GM12865 (cell line): ENCODE measurements around the gene OLFML1.

Source experiments
- DNase-seq: peaks from one replicate; pipeline ENCODE4 v3.0.0; 2010; ENCODE audit warnings: low read depth
- H3K4me3 ChIP-seq: 2 replicates; pipeline ENCODE4 v1.5.1; 2011; ENCODE audit warnings: mild to moderate bottlenecking, low read depth, low read length, control low read depth
- CTCF ChIP-seq: IDR thresholded peaks from 2 replicates; pipeline ENCODE4 v1.5.1; 2011; ENCODE audit warnings: low read length, control low read depth, low read depth, inconsistent platforms; ENCODE audit not compliant: insufficient read depth; ENCODE audit errors: missing control alignments

Gene OLFML1

GRCh38 chr11:7485186-7486097 is at the start of gene OLFML1:
Gene OLFML1 (plus strand): TSS chr11:7485506. CDS start chr11:7485876, 370 bp downstream.
- no peak for DNase-seq
- no peak within 1 kb of the TSS for H3K4me3 ChIP-seq
- TF ChIP-seq CTCF, result no peak

GRCh38 chr11:7436146-7436545 is 49.2 kb upstream of the OLFML1 start:
- H3K4me3 ChIP-seq, result no peak overlapping the region
- DNase-seq, result no peak
- no peak for TF ChIP-seq CTCF

- DNase-seq, result peak; percentile 60
- no peak for TF ChIP-seq CTCF
- no peak overlapping the region for H3K4me3 ChIP-seq
These were observed 48.6 kb upstream of the OLFML1 start for GRCh38 chr11:7436657-7437056.

GRCh38 chr11:7437696-7438095 is 47.6 kb upstream of the OLFML1 start:
- H3K4me3 ChIP-seq, result no peak overlapping the region
- DNase-seq, result no peak
- no peak for TF ChIP-seq CTCF

- H3K4me3 ChIP-seq, result no peak overlapping the region
- no peak for DNase-seq
- TF ChIP-seq CTCF, result no peak
These were observed 45.5 kb upstream of the OLFML1 start for GRCh38 chr11:7439746-7440320.

GRCh38 chr11:7442588-7443215 is 42.6 kb upstream of the OLFML1 start:
- peak; percentile 76 for DNase-seq
- peak; percentile 93 for TF ChIP-seq CTCF
- no peak overlapping the region for H3K4me3 ChIP-seq
